MG63 (cell line): ENCODE results near the gene PWP1. TPM values are rescaled to one million over a fixed set of nuclear protein-coding genes. Genes with fewer than 3 reads are reported as not detected.

ENCODE experiments used
- DNase-seq: peaks from one replicate; pipeline ENCODE4 v3.0.0-alpha.2; 2020
- H3K27me3 ChIP-seq: fragments of 250-450 bp; sonication (Bioruptor Pico); 2 replicates; pipeline ENCODE4 v1.5.1; 2020; ENCODE audit warnings: mild to moderate bottlenecking, moderate library complexity
- H3K36me3 ChIP-seq: fragments of 250-450 bp; sonication (Bioruptor Pico); 2 replicates; pipeline ENCODE4 v1.5.1; 2020; ENCODE audit warnings: mild to moderate bottlenecking, moderate library complexity
- H3K4me3 ChIP-seq: fragments of 250-450 bp; sonication (Bioruptor Pico); 2 replicates; pipeline ENCODE4 v1.5.1; 2020; ENCODE audit warnings: mild to moderate bottlenecking, moderate library complexity
- H3K9me3 ChIP-seq: fragments of 250-450 bp; sonication (Bioruptor Pico); 2 replicates; pipeline ENCODE4 v1.5.1; 2020; ENCODE audit warnings: mild to moderate bottlenecking, moderate library complexity
- total RNA-seq: library from RNA; depleted of rRNA; stranded (reverse); fragments of >200 nt; shearing (Covaris generic); gene quantifications from 2 replicates; pipeline ENCODE4 v1.2.3, GENCODE V29; 2014; ENCODE audit warnings: low replicate concordance; rRNA removed

Gene PWP1
- total RNA-seq, 1 experiment from 2014 or later, result 29.2 TPM

- H3K9me3 ChIP-seq, result 0 out of 2 replicates have a peak, but pooled peaks cover 2% of the 10 kb centered on the region
- no peak for DNase-seq
- H3K4me3 ChIP-seq, result peak overlapping the region; percentile 93
- H3K27me3 ChIP-seq, result no peaks in the 10 kb centered on the region
- peaks cover 22% of the 10 kb centered on the region for H3K36me3 ChIP-seq
Measured at GRCh38 chr12:107761502-107761904, 75.9 kb downstream of the PWP1 start.

Other genes with a start within 250 kb of the PWP1 start
- gene PRDM4, start 75.3 kb downstream of the PWP1 start, total RNA-seq, result 14.6 and 20.9 TPM in 2 replicates
- not detected in 2 replicates for gene ASCL4, start 88.9 kb downstream of the PWP1 start, total RNA-seq